Hepatocyte (in vitro differentiated cells): Measurements from ENCODE around the gene TRMO.

Source experiments
- CTCF ChIP-seq: fragments of 200-600 bp; sonication (generic); IDR thresholded peaks from 2 replicates; pipeline ENCODE4 v1.5.1; 2016; ENCODE audit warnings: antibody characterized with exemption, mild to moderate bottlenecking; ENCODE audit not compliant: poor library complexity
- EZH2 ChIP-seq: fragments of 200-600 bp; sonication (generic); IDR thresholded peaks from 2 replicates; pipeline ENCODE4 v1.6.1; 2016; ENCODE audit warnings: antibody characterized with exemption, mild to moderate bottlenecking, borderline replicate concordance

- TF ChIP-seq CTCF = peak; percentile 53
- no peak for TF ChIP-seq EZH2
Observed at GRCh38 chr9:97889941-97890887, 32.1 kb downstream of the TRMO start.
